ENCODE data around the gene GCDH. TPM values are rescaled to one million over a fixed set of nuclear protein-coding genes. Genes with fewer than 3 reads are reported as not detected.

Gene GCDH
- total RNA-seq, 1 experiment from 2014 or later = 53.2 TPM

- Mint-ChIP-seq H3K4me3 (no peak overlapping the region), H3K27ac (no peak overlapping the region), H3K36me3 (ENCODE audit: insufficient read depth in 1 of 3, low read depth in 3 of 3) (peaks cover 5 to 13% (median 8%) of the 10 kb centered on the region in 3 experiments; a peak in 6 of 7 replicates), H3K4me1 (peaks cover 27 to 30% of the 10 kb centered on the region in 2 experiments), H3K27me3 (ENCODE audit: low read depth) (peaks cover 13% of the 10 kb centered on the region), H3K9me3 (no peaks in the 10 kb centered on the region)
- H3K4ac ChIP-seq (ENCODE audit: low read depth, low read length) = no peak overlapping the region
- H2AFZ ChIP-seq (ENCODE audit: low read length) = no peak overlapping the region
- no peak overlapping the region for H3T11ph ChIP-seq (ENCODE audit: low read length)
- no peak overlapping the region for H3K23ac ChIP-seq (ENCODE audit: insufficient read length, low read depth, low read length)
- H3K9me3 ChIP-seq (ENCODE audit: control insufficient read depth, low read depth, low read length) = no peaks in the 10 kb centered on the region
- H2BK20ac ChIP-seq (ENCODE audit: low read depth, low read length, poor library complexity, severe bottlenecking) = no peak overlapping the region
- no peak overlapping the region for H3K27ac ChIP-seq (ENCODE audit: insufficient read length, low read depth, low read length)
- H3K56ac ChIP-seq (ENCODE audit: insufficient read length, low read depth, low read length) = no peak overlapping the region
- no peak overlapping the region for H3K14ac ChIP-seq (ENCODE audit: insufficient read depth, low read length)
- no peak overlapping the region for H2BK15ac ChIP-seq (ENCODE audit: low read depth, low read length)
- no peaks in the 10 kb centered on the region for H3K79me1 ChIP-seq (ENCODE audit: insufficient read depth, low read depth, low read length, poor library complexity, severe bottlenecking)
- H2BK5ac ChIP-seq (ENCODE audit: insufficient read length, low read length) = no peak overlapping the region
- WGBS (ENCODE audit: extremely low coverage, insufficient read length, low lambda C conversion rate) = no CpG with 5 or more reads among the region's 11 CpGs
- no peak overlapping the region for H3K18ac ChIP-seq (ENCODE audit: insufficient read length, low read depth, low read length)
- H3K4me2 ChIP-seq (ENCODE audit: insufficient read depth, insufficient read length, low read length) = no peak overlapping the region
- TF ChIP-seq, protein P1, sequence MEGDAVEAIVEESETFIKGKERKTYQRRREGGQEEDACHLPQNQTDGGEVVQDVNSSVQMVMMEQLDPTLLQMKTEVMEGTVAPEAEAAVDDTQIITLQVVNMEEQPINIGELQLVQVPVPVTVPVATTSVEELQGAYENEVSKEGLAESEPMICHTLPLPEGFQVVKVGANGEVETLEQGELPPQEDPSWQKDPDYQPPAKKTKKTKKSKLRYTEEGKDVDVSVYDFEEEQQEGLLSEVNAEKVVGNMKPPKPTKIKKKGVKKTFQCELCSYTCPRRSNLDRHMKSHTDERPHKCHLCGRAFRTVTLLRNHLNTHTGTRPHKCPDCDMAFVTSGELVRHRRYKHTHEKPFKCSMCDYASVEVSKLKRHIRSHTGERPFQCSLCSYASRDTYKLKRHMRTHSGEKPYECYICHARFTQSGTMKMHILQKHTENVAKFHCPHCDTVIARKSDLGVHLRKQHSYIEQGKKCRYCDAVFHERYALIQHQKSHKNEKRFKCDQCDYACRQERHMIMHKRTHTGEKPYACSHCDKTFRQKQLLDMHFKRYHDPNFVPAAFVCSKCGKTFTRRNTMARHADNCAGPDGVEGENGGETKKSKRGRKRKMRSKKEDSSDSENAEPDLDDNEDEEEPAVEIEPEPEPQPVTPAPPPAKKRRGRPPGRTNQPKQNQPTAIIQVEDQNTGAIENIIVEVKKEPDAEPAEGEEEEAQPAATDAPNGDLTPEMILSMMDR (conservative IDR thresholded peaks at IDR 0.05) = no peak
- no peaks in the 10 kb centered on the region for H3K27me3 ChIP-seq (ENCODE audit: insufficient read depth, low read length)
- no peak overlapping the region for H4K5ac ChIP-seq (ENCODE audit: insufficient read length, low read depth, low read length)
- H4K20me1 ChIP-seq (ENCODE audit: control insufficient read depth, insufficient read depth, insufficient read length) = no peaks in the 10 kb centered on the region
- H4K8ac ChIP-seq (replicated peaks; ENCODE audit: insufficient read length, low read depth, low read length) = no peak overlapping the region
- no peak overlapping the region for H2AK5ac ChIP-seq (ENCODE audit: insufficient read length, low read length)
- no peak overlapping the region for H4K91ac ChIP-seq (ENCODE audit: insufficient read length, low read depth, low read length)
- no peak overlapping the region for H2BK120ac ChIP-seq (ENCODE audit: low read depth, low read length, poor library complexity, severe bottlenecking)
- H2BK12ac ChIP-seq (ENCODE audit: insufficient read length, low read depth, low read length) = no peak overlapping the region
- 0 out of 2 replicates have a peak, but pooled peaks cover 2% of the 10 kb centered on the region for H3K4me1 ChIP-seq (ENCODE audit: insufficient read depth, low read length)
- H3K9ac ChIP-seq (ENCODE audit: extremely low read depth, insufficient read length, low read length) = no peak overlapping the region
- H3K79me2 ChIP-seq (ENCODE audit: insufficient read depth, low read length) = no peaks in the 10 kb centered on the region
- no peaks in the 10 kb centered on the region for H3K23me2 ChIP-seq (ENCODE audit: insufficient read length, low read depth, low read length, poor library complexity, severe bottlenecking)
- no peak for DNase-seq
These were observed 47.6 kb upstream of the GCDH start for GRCh38 chr19:12843328-12843727.

Data from H9 (cell line).